Panc1 (cell line): ENCODE results near the gene PLEKHA7. TPM values are rescaled to one million over a fixed set of nuclear protein-coding genes. Genes with fewer than 3 reads are reported as not detected.

Experiments used
- ATAC-seq: fragments of 200-7000 bp; cut with Tn5 transposase; 2 replicates; pipeline ENCODE4 v1.9.1; 2020; ENCODE audit warnings: mild to moderate bottlenecking, moderate library complexity
- BruUV-seq: library from RNA; stranded (reverse); fragments of 400-500 nt; replicated peaks from 2 replicates; lab custom pipeline; 2021; lab: Mats Ljungman, UMichigan
- CTCF ChIA-PET: fragments of 300-600 bp; sonication (Branson Sonifier 250); formaldehyde crosslinking; loops from one replicate; lab custom pipeline; 2022; ENCODE audit warnings: antibody characterized with exemption; lab: Charles Lee
- POLR2A ChIA-PET: fragments of 300-600 bp; sonication (Branson Sonifier 250); formaldehyde crosslinking; loops from one replicate; lab custom pipeline; 2022; ENCODE audit warnings: antibody characterized with exemption; lab: Charles Lee
- DNase-seq: peaks from one replicate; pipeline ENCODE4 v3.0.0-alpha.2; 2010; ENCODE audit warnings: low read depth, low spot score
- H3K27ac ChIP-seq: 2 replicates; pipeline ENCODE4 v1.5.1; 2011; ENCODE audit warnings: mild to moderate bottlenecking, low read length, inconsistent platforms
- H3K27me3 ChIP-seq: fragments of 200-500 bp; sonication (Bioruptor generic); 2 replicates; pipeline ENCODE4 v1.6.0; 2014; ENCODE audit warnings: low read length, inconsistent platforms; ENCODE audit not compliant: control insufficient read depth, insufficient read depth
- H3K36me3 ChIP-seq: fragments of 200-500 bp; sonication (Bioruptor generic); 2 replicates; pipeline ENCODE4 v1.5.1; 2014; ENCODE audit warnings: inconsistent platforms, mild to moderate bottlenecking, low read length, moderate library complexity; ENCODE audit not compliant: control insufficient read depth, insufficient read depth
- H3K4me1 ChIP-seq: 2 replicates; pipeline ENCODE4 v1.5.1; 2011; ENCODE audit warnings: inconsistent platforms, mild to moderate bottlenecking, low read length, moderate library complexity; ENCODE audit not compliant: control insufficient read depth, insufficient read depth
- H3K4me3 ChIP-seq, 2 experiments: 2 replicates each; pipeline ENCODE4 v1.5.1; 2011 to 2012; ENCODE audit warnings: low read depth in 2 of 2, low read length in 2 of 2, mild to moderate bottlenecking in 2 of 2, inconsistent platforms in 1 of 2, moderate library complexity in 1 of 2
- H3K9me3 ChIP-seq: fragments of 200-500 bp; sonication (Bioruptor generic); 2 replicates; pipeline ENCODE4 v1.5.1; 2014; ENCODE audit warnings: low read depth, mild to moderate bottlenecking, inconsistent platforms, low read length, moderate library complexity; ENCODE audit not compliant: control insufficient read depth, insufficient read depth
- CTCF ChIP-seq: fragments of 450-650 bp; IDR thresholded peaks from 2 replicates; pipeline ENCODE4 v1.5.1; 2017; ENCODE audit warnings: mild to moderate bottlenecking
- POLR2AphosphoS5 ChIP-seq: IDR thresholded peaks from 2 replicates; pipeline ENCODE4 v1.6.1; 2012; ENCODE audit warnings: mild to moderate bottlenecking, low read depth, low read length, moderate library complexity
- REST ChIP-seq, 2 experiments: IDR thresholded peaks; 2 replicates each; pipeline ENCODE4 v1.6.1; 2011 to 2012; ENCODE audit warnings: low read depth in 2 of 2, control low read depth in 1 of 2, low read length in 1 of 2, mild to moderate bottlenecking in 1 of 2, moderate library complexity in 1 of 2; ENCODE audit not compliant: insufficient read depth in 1 of 2
- SIN3A ChIP-seq: IDR thresholded peaks from 2 replicates; pipeline ENCODE4 v1.6.1; 2012; ENCODE audit warnings: low read depth, mild to moderate bottlenecking, low read length, moderate library complexity, borderline replicate concordance; ENCODE audit not compliant: insufficient read depth
- TCF7L2 ChIP-seq: IDR thresholded peaks from 2 replicates; pipeline ENCODE4 v1.6.1; 2011; ENCODE audit warnings: mild to moderate bottlenecking, low read depth, low read length, inconsistent platforms
- in situ Hi-C: cut with HindIII; loops from 2 replicates; pipeline ENCODE4 v1.10.0; 2016; ENCODE audit warnings: low sequenced_read_pairs, low pct_unique_long_range_greater_than_20kb
- intact Hi-C: fragments of 100-400 bp; cut with micrococcal nuclease; formaldehyde crosslinking; loops from one replicate; pipeline ENCODE4 v1.10.0; 2022; ENCODE audit not compliant: unreplicated experiment
- total RNA-seq: library from RNA; stranded (reverse); gene quantifications from one replicate; pipeline ENCODE4 v1.2.1, GENCODE V29; 2021; ENCODE audit not compliant: unreplicated experiment

PLEKHA7 gene
- total RNA-seq, 1 experiment from 2014 or later, result 11.6 TPM

GRCh38 chr11:16811136-16812020 lies 202.8 kb downstream of the PLEKHA7 start:
- in situ Hi-C loops, result no loop called here
- CTCF ChIA-PET, result no interaction called here
- DNase-seq (no peak), ATAC-seq (no peak)
- H3K27ac ChIP-seq, result no peak overlapping the region
- H3K27me3 ChIP-seq, result no peaks in the 10 kb centered on the region
- no peaks in the 10 kb centered on the region for H3K36me3 ChIP-seq
- no peaks in the 10 kb centered on the region for H3K4me1 ChIP-seq
- TF ChIP-seq POLR2AphosphoS5 (no peak), CTCF (no peak), TCF7L2 (no peak), SIN3A (no peak), REST (IDR thresholded peaks at IDR 0.05; ENCODE audit: insufficient read depth in 1 of 2, low read depth in 2 of 2, low read length in 1 of 2) (no peak)
- H3K4me3 ChIP-seq, result no peak overlapping the region
- no peaks in the 10 kb centered on the region for H3K9me3 ChIP-seq
- intact Hi-C loops, result no loop called here
- BruUV-seq, result no TSS peak
- POLR2A ChIA-PET, result no interaction called here

GRCh38 chr11:16809886-16810668 lies 204.1 kb downstream of the PLEKHA7 start:
- ChIA-PET CTCF (no interaction called here), POLR2A (no interaction called here)
- no peaks in the 10 kb centered on the region for H3K9me3 ChIP-seq
- no peaks in the 10 kb centered on the region for H3K27me3 ChIP-seq
- no peak for TF ChIP-seq TCF7L2
- TF ChIP-seq REST (IDR thresholded peaks at IDR 0.05; ENCODE audit: insufficient read depth in 1 of 2, low read depth in 2 of 2, low read length in 1 of 2), result no peak
- no peak for TF ChIP-seq POLR2AphosphoS5
- no peak for TF ChIP-seq SIN3A
- TF ChIP-seq CTCF, result no peak
- no TSS peak for BruUV-seq
- no peak for ATAC-seq
- intact Hi-C loops (no loop called here), in situ Hi-C loops (no loop called here)
- H3K4me3 ChIP-seq, result no peak overlapping the region
- H3K36me3 ChIP-seq, result no peaks in the 10 kb centered on the region
- H3K27ac ChIP-seq, result no peak overlapping the region
- 0 out of 2 replicates have a peak, but pooled peaks cover 2% of the 10 kb centered on the region for H3K4me1 ChIP-seq
- no peak for DNase-seq
